ENCODE measurements around the gene NKAPD1. TPM values are rescaled to one million over a fixed set of nuclear protein-coding genes. Genes with fewer than 3 reads are reported as not detected.

NKAPD1 gene
- total and polyA plus RNA-seq, 8 donors: 7.0 to 13.4 (median 8.7) TPM

DNA sequence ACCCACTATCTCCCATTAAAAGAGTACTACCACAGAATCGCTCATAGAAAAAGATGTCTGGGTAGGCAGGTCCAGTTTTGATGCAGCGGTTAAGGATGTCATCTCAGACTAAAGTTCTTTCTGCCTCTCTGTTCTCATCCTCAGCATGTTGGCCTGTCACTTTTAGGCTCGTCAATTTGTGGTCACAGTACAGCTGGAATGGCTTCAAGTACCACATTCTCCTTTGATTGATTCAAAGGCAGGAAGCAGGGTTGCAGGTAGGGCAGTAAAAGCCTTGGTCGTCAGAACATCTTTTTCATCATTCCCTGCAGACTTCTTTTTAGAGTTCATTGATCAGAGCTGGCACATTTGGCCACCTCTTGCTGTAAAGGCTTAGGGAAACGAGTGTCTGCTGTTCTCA, 41.3 kb downstream of the NKAPD1 start:
- ATAC-seq (no peak), FAIRE-seq (no peak), DNase-seq (no peak)
- no peaks in the 10 kb centered on the region for H3K27me3 ChIP-seq
- TF ChIP-seq, protein P1, sequence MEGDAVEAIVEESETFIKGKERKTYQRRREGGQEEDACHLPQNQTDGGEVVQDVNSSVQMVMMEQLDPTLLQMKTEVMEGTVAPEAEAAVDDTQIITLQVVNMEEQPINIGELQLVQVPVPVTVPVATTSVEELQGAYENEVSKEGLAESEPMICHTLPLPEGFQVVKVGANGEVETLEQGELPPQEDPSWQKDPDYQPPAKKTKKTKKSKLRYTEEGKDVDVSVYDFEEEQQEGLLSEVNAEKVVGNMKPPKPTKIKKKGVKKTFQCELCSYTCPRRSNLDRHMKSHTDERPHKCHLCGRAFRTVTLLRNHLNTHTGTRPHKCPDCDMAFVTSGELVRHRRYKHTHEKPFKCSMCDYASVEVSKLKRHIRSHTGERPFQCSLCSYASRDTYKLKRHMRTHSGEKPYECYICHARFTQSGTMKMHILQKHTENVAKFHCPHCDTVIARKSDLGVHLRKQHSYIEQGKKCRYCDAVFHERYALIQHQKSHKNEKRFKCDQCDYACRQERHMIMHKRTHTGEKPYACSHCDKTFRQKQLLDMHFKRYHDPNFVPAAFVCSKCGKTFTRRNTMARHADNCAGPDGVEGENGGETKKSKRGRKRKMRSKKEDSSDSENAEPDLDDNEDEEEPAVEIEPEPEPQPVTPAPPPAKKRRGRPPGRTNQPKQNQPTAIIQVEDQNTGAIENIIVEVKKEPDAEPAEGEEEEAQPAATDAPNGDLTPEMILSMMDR (IDR thresholded peaks at IDR 0.05): no peak
- H3K36me3 ChIP-seq: no peaks in the 10 kb centered on the region
- H3K9me3 ChIP-seq: no peaks in the 10 kb centered on the region
- no peak overlapping the region for H3K27ac ChIP-seq
- whole genome bisulfite sequencing, 2 donors: 72 to 84% methylated on average over 5 of the region's 5 CpGs
- no peaks in the 10 kb centered on the region for H3K4me1 ChIP-seq
- H3K4me3 ChIP-seq: no peak overlapping the region
- intact Hi-C loops (cut with DNase I): no loop called here

DNA sequence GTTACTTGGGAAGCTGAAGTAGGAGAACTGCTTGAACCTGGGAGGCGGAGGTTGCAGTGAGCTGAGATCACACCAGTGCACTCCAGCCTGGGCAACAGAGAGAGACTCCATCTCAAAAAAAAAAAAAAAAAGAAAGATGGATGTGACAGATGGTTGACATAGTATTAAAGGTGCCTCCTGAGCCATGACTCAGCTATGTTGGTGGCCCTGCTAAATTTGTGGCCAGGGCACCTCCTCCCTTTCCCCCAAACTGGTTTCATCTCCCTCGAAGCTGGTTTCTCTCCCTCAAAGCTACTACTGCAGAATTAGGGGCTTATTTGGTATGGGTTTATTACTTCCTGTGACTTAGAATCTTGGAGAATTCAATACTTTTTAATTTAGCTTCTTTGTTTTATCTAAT, 44.1 kb downstream of the NKAPD1 start:
- FAIRE-seq (no peak), DNase-seq (no peak), ATAC-seq (no peak)
- Histone ChIP-seq H3K9me3 (no peaks in the 10 kb centered on the region), H3K4me1 (no peaks in the 10 kb centered on the region), H3K27ac (no peak overlapping the region), H3K27me3 (no peaks in the 10 kb centered on the region), H3K4me3 (no peak overlapping the region), H3K36me3 (no peaks in the 10 kb centered on the region)
- intact Hi-C loops (cut with DNase I): no loop called here
- 85 to 94% methylated on average over 2 of the region's 2 CpGs for WGBS, 2 donors
- TF ChIP-seq, protein P1 (IDR thresholded peaks at IDR 0.05): no peak

DNA sequence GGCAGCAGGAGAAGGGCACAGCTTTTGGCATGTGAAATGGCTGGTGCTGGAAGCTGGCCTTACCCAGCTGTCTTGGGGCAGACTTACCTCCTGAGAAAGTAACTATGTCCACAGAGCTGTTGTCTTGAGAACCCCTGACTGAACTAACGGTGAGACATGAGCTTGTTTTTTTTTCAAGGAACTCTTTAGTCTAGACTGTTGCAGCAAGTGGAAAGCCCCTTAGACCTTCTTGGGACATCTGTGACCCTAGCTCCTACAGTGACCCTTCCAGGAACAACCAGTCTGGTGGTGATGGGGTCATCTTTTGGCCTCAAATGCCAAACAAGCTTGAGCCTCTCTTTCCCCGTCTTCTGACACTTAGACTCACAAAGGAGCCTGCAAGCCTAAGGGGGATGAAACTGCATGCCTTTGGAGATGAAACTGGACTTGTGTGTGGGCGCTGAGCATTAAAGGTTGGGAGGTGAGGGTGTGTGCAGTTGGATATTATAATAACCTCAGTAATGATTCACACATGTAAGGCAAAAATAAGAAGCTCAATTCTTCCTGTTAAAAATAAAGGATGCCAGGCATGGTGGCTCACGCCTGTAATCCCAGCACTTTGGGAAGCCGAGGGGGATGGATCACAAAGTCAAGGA, 48.0 kb downstream of the NKAPD1 start:
- intact Hi-C loops (cut with DNase I): no loop called here
- no peak overlapping the region for H3K4me3 ChIP-seq
- TF ChIP-seq, protein P1 (IDR thresholded peaks at IDR 0.05): no peak

DNA sequence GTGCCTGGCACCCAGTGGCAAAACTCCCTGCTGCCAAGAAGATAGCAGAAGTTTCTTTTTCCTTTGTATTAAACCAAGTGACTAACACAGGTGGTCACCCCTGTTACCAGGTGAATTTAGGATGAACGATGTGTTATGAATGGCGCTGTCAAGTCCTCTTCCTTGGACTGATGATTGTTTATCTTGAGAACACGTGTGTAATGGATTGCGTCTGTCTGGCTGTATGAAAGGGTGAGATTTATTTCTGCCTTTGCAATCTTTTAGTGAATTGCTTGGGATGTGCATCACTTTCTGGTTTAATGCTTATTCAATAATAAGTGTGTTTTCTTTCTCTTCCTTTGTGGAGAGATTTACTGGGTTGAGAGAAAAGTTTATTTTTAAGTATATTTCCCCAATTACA, 49.0 kb downstream of the NKAPD1 start:
- no peaks in the 10 kb centered on the region for H3K36me3 ChIP-seq
- H3K27ac ChIP-seq: no peak overlapping the region
- no peak for DNase-seq
- H3K4me1 ChIP-seq: no peaks in the 10 kb centered on the region
- WGBS, 2 donors: 77 to 84% methylated on average over 4 of the region's 4 CpGs
- no peaks in the 10 kb centered on the region for H3K9me3 ChIP-seq
- intact Hi-C loops (cut with DNase I): no loop called here
- H3K4me3 ChIP-seq: no peak overlapping the region
- no peaks in the 10 kb centered on the region for H3K27me3 ChIP-seq
- ATAC-seq: no peak
- no peak for FAIRE-seq
- TF ChIP-seq, protein P1 (IDR thresholded peaks at IDR 0.05): no peak

More for the DNA sequence above, 48.0 kb downstream of the NKAPD1 start:
- no peaks in the 10 kb centered on the region for H3K27me3 ChIP-seq
- H3K27ac ChIP-seq: no peak overlapping the region
- H3K9me3 ChIP-seq: no peaks in the 10 kb centered on the region
- no peak for FAIRE-seq
- H3K36me3 ChIP-seq: no peaks in the 10 kb centered on the region
- no peak for ATAC-seq
- no peak for DNase-seq
- no peaks in the 10 kb centered on the region for H3K4me1 ChIP-seq
- WGBS, 2 donors: 95 to 99% methylated on average over 5 of the region's 5 CpGs

DNA sequence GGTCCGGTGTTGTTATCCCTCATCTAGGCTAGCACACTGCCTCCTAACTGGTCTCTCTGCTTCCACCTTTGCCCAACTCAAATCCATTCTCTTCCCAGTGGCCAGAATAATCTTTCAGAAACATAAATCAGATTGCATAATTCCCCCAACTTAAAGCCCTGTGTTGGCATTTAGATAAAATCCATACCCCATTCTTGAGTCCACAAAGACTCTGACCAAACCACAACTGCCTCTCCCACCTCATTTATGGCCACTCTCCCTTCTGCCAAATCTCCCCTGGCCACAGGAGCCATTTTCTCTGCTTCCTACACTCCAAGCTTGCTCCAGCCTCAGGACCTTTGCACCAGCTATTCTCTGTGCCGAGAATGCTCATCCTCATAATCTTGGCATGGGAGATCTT, 53.0 kb downstream of the NKAPD1 start:
- WGBS, 2 donors: 95 to 96% methylated on average over 2 of the region's 2 CpGs

More for the DNA sequence above, 53.0 kb downstream of the NKAPD1 start:
- FAIRE-seq (no peak), ATAC-seq (no peak), DNase-seq (no peak)
- Histone ChIP-seq H3K4me3 (no peak overlapping the region), H3K4me1 (no peaks in the 10 kb centered on the region), H3K27ac (no peak overlapping the region), H3K27me3 (no peaks in the 10 kb centered on the region), H3K9me3 (no peaks in the 10 kb centered on the region), H3K36me3 (no peaks in the 10 kb centered on the region)
- TF ChIP-seq, protein P1 (IDR thresholded peaks at IDR 0.05): no peak
- intact Hi-C loops (cut with DNase I): no loop called here

All from pancreas (tissue), 10 donors.